PFSK-1 (cell line): ENCODE measurements around the gene CARD16.

Experiments
- FOXP2 ChIP-seq: optimal IDR thresholded peaks from 2 replicates; pipeline ENCODE3; 2011; ENCODE audit warnings: borderline replicate concordance, control low read depth, inconsistent platforms; ENCODE audit not compliant: insufficient read depth; ENCODE audit errors: extremely low read length, extremely low read depth
- POLR2AphosphoS5 ChIP-seq: IDR thresholded peaks from 2 replicates; pipeline ENCODE4 v1.6.1; 2012; ENCODE audit warnings: low read depth, mild to moderate bottlenecking, control low read depth, low read length, moderate library complexity
- REST ChIP-seq, 2 experiments: IDR thresholded peaks; 2 replicates each; pipeline versions ENCODE4 v1.6.1 to v1.8.0; 2011 to 2012; ENCODE audit warnings: low read depth in 2 of 2, low read length in 2 of 2, control low read depth in 1 of 2, inconsistent platforms in 1 of 2, mild to moderate bottlenecking in 1 of 2, moderate library complexity in 1 of 2; ENCODE audit not compliant: insufficient read depth in 1 of 2
- SIN3A ChIP-seq: IDR thresholded peaks from 2 replicates; pipeline ENCODE4 v1.6.1; 2012; ENCODE audit warnings: mild to moderate bottlenecking, low read length, moderate library complexity, borderline replicate concordance; ENCODE audit not compliant: insufficient read depth
- TAF1 ChIP-seq: IDR thresholded peaks from 2 replicates; pipeline ENCODE4 v1.6.1; 2012; ENCODE audit warnings: low read length, control low read depth, borderline replicate concordance; ENCODE audit not compliant: insufficient read depth

- TF ChIP-seq TAF1 (no peak), REST (IDR thresholded peaks at IDR 0.05; ENCODE audit: insufficient read depth in 1 of 2, low read depth in 2 of 2, low read length in 2 of 2) (no peak), POLR2AphosphoS5 (no peak), SIN3A (no peak), FOXP2 (no peak)
Observed at GRCh38 chr11:105049481-105049880, 4.3 kb upstream of the CARD16 start.
